ENCODE data around the gene COX6A2.

COX6A2 gene

DNA sequence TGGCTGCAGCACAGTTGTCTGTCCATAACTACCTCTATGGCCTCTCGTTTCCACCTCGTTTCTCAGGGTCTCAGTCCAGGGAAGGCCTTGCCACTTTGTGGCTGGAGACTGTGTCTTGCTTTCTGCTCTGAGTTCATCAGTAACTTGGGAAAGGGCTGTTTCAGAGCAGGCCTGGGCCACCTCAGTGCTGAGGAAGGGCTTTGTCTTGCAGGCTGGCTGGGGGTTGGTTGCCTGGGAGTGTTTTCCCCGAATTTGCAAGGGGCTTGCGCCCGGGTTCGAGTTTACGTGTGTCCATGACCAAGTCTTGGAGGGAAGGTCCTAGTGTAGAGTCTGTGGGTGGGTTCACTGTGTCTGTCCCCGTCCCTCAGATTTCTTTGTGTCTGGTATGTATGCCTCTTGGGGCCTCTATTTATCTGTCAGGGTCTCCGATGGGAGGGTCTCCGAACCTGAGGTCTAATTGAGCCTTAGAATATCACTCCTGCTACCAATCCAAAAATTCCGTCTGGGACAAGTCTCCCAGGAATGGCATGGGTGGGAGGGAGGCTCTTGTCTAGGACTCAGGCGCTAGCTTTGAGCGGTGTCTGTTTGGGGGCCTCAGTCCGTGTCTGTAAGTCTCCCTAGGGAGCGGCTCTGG, 43.2 kb upstream of the COX6A2 start:
- Histone ChIP-seq H3K36me3 (ENCODE audit: control insufficient read depth, insufficient read depth, low read length) (no peaks in the 10 kb centered on the region), H3K4me3 (ENCODE audit: low read length) (no peak overlapping the region), H3K9ac (ENCODE audit: low read length) (peak overlapping the region; percentile 76), H3K4me1 (ENCODE audit: control insufficient read depth, insufficient read depth, low read length) (peaks cover 19% of the 10 kb centered on the region), H3K9me3 (ENCODE audit: control insufficient read depth, low read length) (no peaks in the 10 kb centered on the region), H3K27me3 (ENCODE audit: control insufficient read depth, insufficient read depth, low read length) (no peaks in the 10 kb centered on the region)

DNA sequence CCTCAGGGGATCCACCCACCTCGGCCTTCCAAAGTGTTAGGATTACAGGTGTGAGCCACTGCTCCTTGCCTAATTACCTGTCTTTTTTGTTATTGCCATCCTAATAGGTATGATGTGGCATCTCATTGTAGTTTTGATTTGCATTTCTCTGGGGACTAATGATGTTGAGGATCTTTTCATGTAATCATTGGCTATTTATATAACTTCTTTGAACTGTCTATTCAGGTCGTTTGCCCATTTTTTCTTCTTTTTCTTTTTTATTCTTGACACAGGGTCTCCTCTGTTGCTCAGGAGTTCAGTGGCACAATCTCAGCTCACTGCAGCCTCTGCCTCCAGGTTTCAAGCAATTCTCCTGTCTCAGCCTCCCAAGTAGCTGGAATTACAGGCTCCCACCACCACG, 42.5 kb upstream of the COX6A2 start:
- peaks cover 12% of the 10 kb centered on the region for H3K4me1 ChIP-seq (ENCODE audit: control insufficient read depth, insufficient read depth, low read length)
- no peaks in the 10 kb centered on the region for H3K36me3 ChIP-seq (ENCODE audit: control insufficient read depth, insufficient read depth, low read length)
- no peak overlapping the region for H3K9ac ChIP-seq (ENCODE audit: low read length)
- no peaks in the 10 kb centered on the region for H3K9me3 ChIP-seq (ENCODE audit: control insufficient read depth, low read length)
- no peak overlapping the region for H3K4me3 ChIP-seq (ENCODE audit: low read length)
- H3K27me3 ChIP-seq (ENCODE audit: control insufficient read depth, insufficient read depth, low read length), result no peaks in the 10 kb centered on the region

DNA sequence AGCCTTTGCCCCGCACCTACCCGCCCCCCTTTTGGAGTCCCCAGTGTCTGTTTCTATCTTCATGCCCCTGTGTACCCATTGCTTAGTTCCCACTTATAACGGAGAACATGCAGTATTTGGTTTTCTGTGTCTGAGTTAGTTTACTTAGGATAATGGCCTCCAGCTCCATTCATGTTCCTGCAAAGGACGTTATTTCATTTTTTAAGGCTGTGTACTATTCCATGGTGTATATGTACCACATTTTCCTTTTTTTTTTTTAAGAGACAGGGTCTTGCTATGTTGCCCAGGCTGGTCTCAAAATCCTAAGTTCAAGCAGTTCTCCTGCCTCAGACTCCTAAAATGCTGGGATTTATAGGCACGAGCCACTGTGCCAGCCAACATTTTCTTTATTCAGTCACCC, 39.7 kb upstream of the COX6A2 start:
- Histone ChIP-seq H3K9me3 (ENCODE audit: control insufficient read depth, low read length) (no peaks in the 10 kb centered on the region), H3K27me3 (ENCODE audit: control insufficient read depth, insufficient read depth, low read length) (no peaks in the 10 kb centered on the region), H3K9ac (ENCODE audit: low read length) (no peak overlapping the region), H3K4me3 (ENCODE audit: low read length) (no peak overlapping the region), H3K4me1 (ENCODE audit: control insufficient read depth, insufficient read depth, low read length) (peaks cover 12% of the 10 kb centered on the region), H3K36me3 (ENCODE audit: control insufficient read depth, insufficient read depth, low read length) (no peaks in the 10 kb centered on the region)

DNA sequence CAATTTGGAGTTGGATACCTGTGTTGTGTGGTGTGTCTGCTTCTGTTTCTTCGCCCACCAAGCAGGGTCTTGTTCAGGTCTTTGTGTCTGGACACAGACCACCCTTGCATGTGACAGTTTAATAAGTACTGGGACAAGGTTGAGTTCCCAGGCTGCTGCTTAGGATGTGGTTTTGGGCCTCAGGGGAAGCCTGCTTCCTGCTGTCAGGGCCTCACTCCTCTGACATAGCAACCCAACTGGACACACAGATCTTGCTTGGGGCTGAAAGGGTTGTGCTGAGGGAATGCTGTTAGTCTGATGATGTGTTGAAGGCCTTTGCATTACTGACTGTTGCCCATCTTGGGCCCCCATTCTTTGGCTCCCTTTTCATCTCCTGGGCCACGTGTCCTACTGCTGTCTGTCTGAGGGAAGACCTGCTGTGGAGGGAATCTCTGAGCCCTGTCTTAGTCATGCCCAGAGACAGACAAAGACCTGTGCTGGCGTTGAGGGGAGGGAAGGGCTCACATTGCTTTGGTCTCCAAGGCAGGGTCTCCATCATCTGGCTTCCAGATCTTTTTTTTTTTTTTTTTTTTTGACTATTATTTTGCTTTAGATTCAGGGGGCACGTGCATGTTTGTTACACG, 39.1 kb upstream of the COX6A2 start:
- Histone ChIP-seq H3K4me3 (ENCODE audit: low read length) (no peak overlapping the region), H3K36me3 (ENCODE audit: control insufficient read depth, insufficient read depth, low read length) (no peaks in the 10 kb centered on the region), H3K9me3 (ENCODE audit: control insufficient read depth, low read length) (no peaks in the 10 kb centered on the region), H3K4me1 (ENCODE audit: control insufficient read depth, insufficient read depth, low read length) (peaks cover 8% of the 10 kb centered on the region), H3K9ac (ENCODE audit: low read length) (no peak overlapping the region), H3K27me3 (ENCODE audit: control insufficient read depth, insufficient read depth, low read length) (no peaks in the 10 kb centered on the region)

DNA sequence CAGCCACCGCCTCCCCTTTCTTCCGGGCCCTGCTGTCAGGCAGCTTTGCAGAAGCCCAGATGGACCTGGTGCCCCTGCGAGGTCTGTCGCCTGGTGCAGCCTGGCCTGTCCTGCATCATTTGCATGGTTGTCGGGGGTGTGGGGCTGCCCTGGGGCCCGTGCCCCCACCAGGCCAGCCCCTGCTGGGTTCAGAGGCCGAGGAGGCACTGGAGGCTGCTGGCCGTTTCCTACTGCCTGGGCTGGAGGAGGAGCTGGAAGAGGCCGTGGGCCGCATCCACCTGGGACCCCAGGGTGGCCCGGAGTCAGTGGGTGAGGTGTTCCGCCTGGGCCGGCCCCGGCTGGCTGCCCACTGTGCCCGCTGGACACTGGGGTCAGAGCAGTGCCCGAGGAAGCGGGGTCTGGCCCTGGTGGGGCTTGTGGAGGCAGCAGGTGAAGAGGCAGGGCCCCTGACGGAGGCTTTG, 38.3 kb upstream of the COX6A2 start:
- H3K9me3 ChIP-seq (ENCODE audit: control insufficient read depth, low read length), result no peaks in the 10 kb centered on the region
- H3K9ac ChIP-seq (ENCODE audit: low read length), result no peak overlapping the region
- H3K27me3 ChIP-seq (ENCODE audit: control insufficient read depth, insufficient read depth, low read length), result no peaks in the 10 kb centered on the region
- H3K4me3 ChIP-seq (ENCODE audit: low read length), result no peak overlapping the region
- H3K4me1 ChIP-seq (ENCODE audit: control insufficient read depth, insufficient read depth, low read length), result peaks cover 4% of the 10 kb centered on the region
- no peaks in the 10 kb centered on the region for H3K36me3 ChIP-seq (ENCODE audit: control insufficient read depth, insufficient read depth, low read length)

DNA sequence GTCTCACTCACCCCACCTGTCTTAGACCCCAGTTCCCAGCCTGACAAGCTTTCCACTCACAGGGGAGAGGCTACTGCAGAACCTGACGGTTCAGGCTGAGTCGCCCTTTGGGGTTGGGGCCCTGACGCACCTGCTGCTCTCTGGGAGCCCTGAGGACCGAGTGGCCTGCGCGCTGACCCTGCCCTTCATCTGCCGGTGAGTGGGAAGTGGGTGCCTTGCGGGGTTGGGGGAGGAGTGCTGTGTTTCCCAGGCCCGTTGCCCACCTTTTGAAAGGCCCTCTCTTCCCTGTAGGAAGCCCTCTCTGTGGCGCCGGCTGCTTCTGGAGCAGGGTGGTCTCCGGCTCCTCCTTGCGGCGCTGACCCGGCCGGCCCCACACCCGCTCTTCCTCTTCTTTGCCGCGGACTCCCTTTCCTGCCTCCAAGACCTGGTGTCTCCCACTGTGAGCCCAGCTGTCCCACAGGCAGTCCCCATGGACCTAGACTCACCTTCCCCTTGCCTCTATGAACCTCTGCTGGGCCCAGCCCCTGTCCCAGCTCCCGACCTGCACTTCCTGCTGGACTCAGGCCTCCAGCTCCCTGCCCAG, 37.7 kb upstream of the COX6A2 start:
- Histone ChIP-seq H3K9me3 (ENCODE audit: control insufficient read depth, low read length) (no peaks in the 10 kb centered on the region), H3K27me3 (ENCODE audit: control insufficient read depth, insufficient read depth, low read length) (no peaks in the 10 kb centered on the region), H3K9ac (ENCODE audit: low read length) (no peak overlapping the region), H3K4me3 (ENCODE audit: low read length) (no peak overlapping the region), H3K36me3 (ENCODE audit: control insufficient read depth, insufficient read depth, low read length) (no peaks in the 10 kb centered on the region), H3K4me1 (ENCODE audit: control insufficient read depth, insufficient read depth, low read length) (no peaks in the 10 kb centered on the region)

DNA sequence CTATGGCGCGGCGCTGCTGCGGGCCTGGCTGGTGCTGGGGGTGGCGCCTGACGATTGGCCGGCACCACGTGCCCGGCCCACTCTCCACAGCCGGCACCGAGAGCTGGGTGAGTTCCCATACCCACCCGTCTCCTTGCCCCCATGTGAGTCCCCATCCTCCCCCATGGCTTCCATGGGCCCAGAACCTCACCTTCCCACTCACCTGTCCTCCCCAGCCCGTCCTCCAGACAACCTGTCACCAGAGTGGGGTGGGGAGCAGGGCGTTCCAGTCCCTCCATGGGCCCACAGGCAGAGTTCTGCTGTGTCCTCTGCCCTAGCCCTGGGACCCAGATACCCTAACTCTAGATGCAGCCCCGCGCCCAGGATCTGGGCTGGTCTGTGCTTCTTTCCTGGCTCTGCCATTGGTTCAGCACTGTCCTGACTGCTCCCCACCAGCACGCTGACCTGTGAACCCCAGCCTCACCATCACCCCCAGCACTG, 36.7 kb upstream of the COX6A2 start:
- Histone ChIP-seq H3K9ac (ENCODE audit: low read length) (no peak overlapping the region), H3K4me3 (ENCODE audit: low read length) (no peak overlapping the region), H3K9me3 (ENCODE audit: control insufficient read depth, low read length) (no peaks in the 10 kb centered on the region), H3K27me3 (ENCODE audit: control insufficient read depth, insufficient read depth, low read length) (no peaks in the 10 kb centered on the region), H3K4me1 (ENCODE audit: control insufficient read depth, insufficient read depth, low read length) (peaks cover 7% of the 10 kb centered on the region), H3K36me3 (ENCODE audit: control insufficient read depth, insufficient read depth, low read length) (no peaks in the 10 kb centered on the region)

DNA sequence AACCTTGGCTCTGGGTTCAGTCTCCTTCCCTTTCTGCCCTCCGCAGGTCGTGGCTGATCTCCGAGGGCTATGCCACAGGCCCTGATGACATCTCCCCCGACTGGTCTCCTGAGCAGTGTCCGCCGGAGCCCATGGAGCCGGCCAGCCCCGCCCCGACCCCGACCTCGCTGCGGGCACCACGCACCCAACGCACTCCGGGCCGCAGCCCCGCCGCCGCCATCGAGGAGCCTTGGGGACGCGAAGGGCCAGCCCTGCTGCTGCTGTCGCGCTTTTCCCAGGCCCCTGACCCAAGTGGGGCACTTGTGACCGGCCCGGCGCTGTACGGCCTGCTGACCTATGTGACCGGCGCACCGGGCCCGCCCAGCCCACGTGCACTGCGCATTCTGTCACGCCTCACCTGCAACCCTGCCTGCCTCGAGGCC, 36.2 kb upstream of the COX6A2 start:
- no peak overlapping the region for H3K4me3 ChIP-seq (ENCODE audit: low read length)
- H3K36me3 ChIP-seq (ENCODE audit: control insufficient read depth, insufficient read depth, low read length), result no peaks in the 10 kb centered on the region

DNA sequence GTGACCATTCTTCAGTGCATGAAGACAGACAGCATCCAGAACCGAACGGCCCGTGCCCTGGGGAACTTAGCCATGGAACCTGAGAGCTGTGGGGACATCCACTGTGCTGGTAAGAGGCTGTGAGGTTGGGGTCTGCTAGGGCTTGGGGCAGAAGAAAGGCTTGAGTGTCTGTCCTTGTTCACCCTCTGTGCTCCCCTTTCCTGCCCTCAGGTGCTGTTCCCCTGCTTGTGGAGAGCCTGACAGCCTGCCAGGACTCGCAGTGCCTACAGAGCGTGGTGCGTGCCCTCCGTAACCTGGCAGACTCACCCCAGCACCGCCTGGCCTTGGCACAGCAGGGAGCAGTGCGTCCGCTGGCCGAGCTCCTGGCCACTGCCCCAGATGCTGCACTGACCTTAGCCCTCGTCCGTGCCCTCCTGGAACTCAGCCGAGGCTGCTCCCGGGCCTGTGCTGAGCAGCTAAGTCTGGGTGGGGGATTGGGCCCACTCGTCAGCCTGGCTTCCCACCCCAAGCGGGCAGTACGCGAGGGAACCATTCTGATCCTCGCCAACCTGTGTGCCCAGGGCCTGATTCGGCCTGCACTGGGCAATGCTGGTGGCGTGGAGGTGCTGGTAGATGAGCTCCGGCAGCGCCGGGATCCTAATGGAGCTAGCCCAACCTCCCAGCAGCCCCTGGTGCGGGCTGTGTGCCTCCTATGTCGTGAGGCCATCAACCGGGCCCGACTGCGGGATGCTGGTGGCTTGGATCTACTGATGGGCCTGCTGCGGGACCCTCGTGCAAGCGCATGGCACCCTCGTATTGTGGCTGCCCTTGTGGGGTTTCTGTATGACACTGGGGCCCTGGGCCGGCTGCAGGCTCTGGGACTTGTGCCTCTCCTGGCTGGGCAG, 34.0 kb upstream of the COX6A2 start:
- H3K27me3 ChIP-seq (ENCODE audit: control insufficient read depth, insufficient read depth, low read length), result no peaks in the 10 kb centered on the region
- H3K4me1 ChIP-seq (ENCODE audit: control insufficient read depth, insufficient read depth, low read length), result peaks cover 16% of the 10 kb centered on the region
- H3K36me3 ChIP-seq (ENCODE audit: control insufficient read depth, insufficient read depth, low read length), result no peaks in the 10 kb centered on the region
- H3K9me3 ChIP-seq (ENCODE audit: control insufficient read depth, low read length), result no peaks in the 10 kb centered on the region
- no peak overlapping the region for H3K4me3 ChIP-seq (ENCODE audit: low read length)
- no peak overlapping the region for H3K9ac ChIP-seq (ENCODE audit: low read length)

More for the DNA sequence above, 36.2 kb upstream of the COX6A2 start:
- Histone ChIP-seq H3K27me3 (ENCODE audit: control insufficient read depth, insufficient read depth, low read length) (no peaks in the 10 kb centered on the region), H3K9me3 (ENCODE audit: control insufficient read depth, low read length) (no peaks in the 10 kb centered on the region), H3K4me1 (ENCODE audit: control insufficient read depth, insufficient read depth, low read length) (peaks cover 7% of the 10 kb centered on the region), H3K9ac (ENCODE audit: low read length) (no peak overlapping the region)

DNA sequence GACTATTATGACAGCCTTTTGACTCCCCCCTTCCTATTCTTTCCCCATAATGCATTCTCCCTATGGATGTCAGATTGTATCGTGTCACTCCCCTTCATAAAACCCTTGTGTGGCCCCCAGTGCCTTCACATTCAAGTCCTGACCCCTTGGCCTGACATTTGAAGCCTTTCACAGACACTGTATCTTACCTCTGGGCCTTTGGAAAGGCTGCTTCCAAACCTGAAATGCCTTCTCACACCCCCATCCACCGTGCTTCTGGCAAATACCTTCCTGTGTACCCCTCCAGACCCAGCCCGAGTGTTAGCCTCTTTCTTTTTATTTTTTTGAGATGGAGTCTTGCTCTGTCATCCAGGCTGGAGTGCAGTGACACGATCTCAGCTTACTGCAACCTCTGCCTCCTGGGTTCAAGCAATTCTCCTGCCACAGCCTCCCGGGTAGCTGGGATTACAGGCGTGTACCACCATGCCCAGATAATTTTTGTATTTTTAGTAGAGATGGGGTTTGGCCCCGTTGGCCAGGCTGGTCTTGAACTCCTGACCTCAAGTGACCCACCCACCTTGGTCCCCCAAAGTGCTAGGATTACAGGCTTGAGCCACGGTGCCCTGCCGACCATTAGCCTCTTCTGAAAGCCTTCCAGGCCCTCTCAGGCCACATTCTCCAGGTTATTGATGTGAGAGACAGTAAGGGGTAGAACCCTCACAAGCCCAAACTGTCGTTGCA, 33.2 kb upstream of the COX6A2 start:
- peaks cover 24% of the 10 kb centered on the region for H3K4me1 ChIP-seq (ENCODE audit: control insufficient read depth, insufficient read depth, low read length)
- no peaks in the 10 kb centered on the region for H3K36me3 ChIP-seq (ENCODE audit: control insufficient read depth, insufficient read depth, low read length)
- no peaks in the 10 kb centered on the region for H3K9me3 ChIP-seq (ENCODE audit: control insufficient read depth, low read length)
- no peak overlapping the region for H3K9ac ChIP-seq (ENCODE audit: low read length)
- no peak overlapping the region for H3K4me3 ChIP-seq (ENCODE audit: low read length)
- no peaks in the 10 kb centered on the region for H3K27me3 ChIP-seq (ENCODE audit: control insufficient read depth, insufficient read depth, low read length)

DNA sequence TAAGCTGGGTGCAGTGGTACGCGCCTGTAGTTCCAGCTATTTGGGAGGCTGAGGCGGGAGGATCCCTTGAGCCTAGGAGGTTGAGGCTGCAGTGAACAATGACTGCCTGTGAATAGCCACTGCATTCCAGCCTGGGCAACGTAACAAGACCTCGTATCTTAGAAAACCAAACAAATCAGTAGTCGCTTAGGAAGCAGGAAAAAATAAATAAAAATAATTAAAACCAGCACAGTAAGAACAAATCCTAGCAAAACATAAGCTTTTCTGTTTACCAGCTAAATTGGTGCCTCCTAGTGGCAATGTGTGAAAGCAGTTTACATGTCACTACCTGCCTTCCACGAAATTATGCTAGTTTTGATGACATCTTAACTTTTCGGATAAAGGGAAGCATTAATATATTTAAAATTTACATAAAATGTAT, 32.4 kb upstream of the COX6A2 start:
- Histone ChIP-seq H3K4me3 (ENCODE audit: low read length) (peak overlapping the region; percentile 28), H3K9ac (ENCODE audit: low read length) (peak overlapping the region; percentile 35), H3K4me1 (ENCODE audit: control insufficient read depth, insufficient read depth, low read length) (peaks cover 24% of the 10 kb centered on the region), H3K9me3 (ENCODE audit: control insufficient read depth, low read length) (no peaks in the 10 kb centered on the region), H3K27me3 (ENCODE audit: control insufficient read depth, insufficient read depth, low read length) (no peaks in the 10 kb centered on the region), H3K36me3 (ENCODE audit: control insufficient read depth, insufficient read depth, low read length) (no peaks in the 10 kb centered on the region)

Measured in mucosa of stomach (tissue), 1 donor.